B cell (primary cell): ENCODE results near the gene DLK2.

ENCODE experiments used
- EZH2 ChIP-seq: IDR thresholded peaks from 2 replicates; pipeline ENCODE4 v1.6.1; 2012; ENCODE audit warnings: borderline replicate concordance, low read depth, mild to moderate bottlenecking, moderate library complexity, low read length; ENCODE audit not compliant: insufficient read depth, poor library complexity, severe bottlenecking
- TF ChIP-seq, protein P1 (sequence below): fragments of 200-600 bp; IDR thresholded peaks from one replicate; pipeline ENCODE4 v1.8.0; 2022; ENCODE audit warnings: antibody characterized with exemption, mild to moderate bottlenecking

DNA sequence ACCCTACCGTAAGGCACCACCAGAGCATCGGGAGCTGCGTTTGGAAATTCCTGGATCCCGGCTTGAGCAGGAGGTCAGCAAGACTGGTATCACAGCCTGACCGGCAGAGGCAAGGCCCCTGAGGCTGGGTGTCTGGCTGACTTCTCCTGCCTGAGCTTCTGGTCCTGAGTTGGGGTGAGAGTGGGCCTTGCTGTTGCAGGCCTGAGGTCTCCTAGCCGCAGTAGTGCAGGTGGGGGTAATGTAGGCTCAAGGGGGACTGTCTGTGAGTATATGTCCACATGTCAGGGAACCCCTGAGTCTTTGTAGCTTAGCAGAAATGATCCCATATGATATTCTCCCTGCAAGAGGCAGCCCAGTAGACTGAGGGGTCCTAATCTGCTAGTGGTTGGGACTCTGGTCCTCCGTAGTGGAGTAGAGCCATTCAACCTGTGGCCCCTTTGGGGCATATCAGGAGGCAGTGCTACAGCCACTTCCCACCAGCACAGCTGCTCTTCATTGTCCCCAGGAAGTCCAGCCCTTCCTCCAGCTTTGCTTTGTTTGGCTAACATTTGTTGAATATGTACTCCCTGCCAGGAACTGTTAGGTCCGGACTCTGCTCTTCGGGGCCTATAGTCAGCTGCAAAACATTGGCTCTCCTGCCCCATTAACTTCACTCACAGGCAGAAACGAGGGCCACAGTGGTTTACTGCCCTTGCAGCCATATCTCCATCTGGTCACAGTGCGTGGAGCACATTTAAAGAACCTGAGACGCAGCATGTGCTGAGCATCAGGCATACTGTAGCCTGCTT, 43.9 kb upstream of the DLK2 start:
- TF ChIP-seq, protein P1, sequence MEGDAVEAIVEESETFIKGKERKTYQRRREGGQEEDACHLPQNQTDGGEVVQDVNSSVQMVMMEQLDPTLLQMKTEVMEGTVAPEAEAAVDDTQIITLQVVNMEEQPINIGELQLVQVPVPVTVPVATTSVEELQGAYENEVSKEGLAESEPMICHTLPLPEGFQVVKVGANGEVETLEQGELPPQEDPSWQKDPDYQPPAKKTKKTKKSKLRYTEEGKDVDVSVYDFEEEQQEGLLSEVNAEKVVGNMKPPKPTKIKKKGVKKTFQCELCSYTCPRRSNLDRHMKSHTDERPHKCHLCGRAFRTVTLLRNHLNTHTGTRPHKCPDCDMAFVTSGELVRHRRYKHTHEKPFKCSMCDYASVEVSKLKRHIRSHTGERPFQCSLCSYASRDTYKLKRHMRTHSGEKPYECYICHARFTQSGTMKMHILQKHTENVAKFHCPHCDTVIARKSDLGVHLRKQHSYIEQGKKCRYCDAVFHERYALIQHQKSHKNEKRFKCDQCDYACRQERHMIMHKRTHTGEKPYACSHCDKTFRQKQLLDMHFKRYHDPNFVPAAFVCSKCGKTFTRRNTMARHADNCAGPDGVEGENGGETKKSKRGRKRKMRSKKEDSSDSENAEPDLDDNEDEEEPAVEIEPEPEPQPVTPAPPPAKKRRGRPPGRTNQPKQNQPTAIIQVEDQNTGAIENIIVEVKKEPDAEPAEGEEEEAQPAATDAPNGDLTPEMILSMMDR: no peak
- TF ChIP-seq EZH2: no peak
